Measurements from ENCODE around the gene ATP1A2. TPM values are rescaled to one million over a fixed set of nuclear protein-coding genes. Genes with fewer than 3 reads are reported as not detected.

The ATP1A2 gene
- total and polyA plus RNA-seq, 2 experiments from 2014 or later = 4.9 to 17.7 TPM

GRCh38 chr1:160103658-160104408 lies 11.7 kb upstream of the ATP1A2 start (continued):
- TF ChIP-seq ZNF462 (CRISPR knock-in tag; IDR thresholded peaks at IDR 0.05) (no peak), EZH2 (IDR thresholded peaks at IDR 0.05; ENCODE audit: low read depth, unreplicated experiment) (no peak), ZNF114 (CRISPR knock-in tag; IDR thresholded peaks at IDR 0.05) (no peak), JUNB (IDR thresholded peaks at IDR 0.05; ENCODE audit: unreplicated experiment) (no peak), ETS1 (IDR thresholded peaks at IDR 0.05) (no peak)

- Histone ChIP-seq H3K4me3 (no peak overlapping the region), H3K9me2 (ENCODE audit: insufficient read depth) (peaks cover 9% of the 10 kb centered on the region), H3K27me3 (ENCODE audit: insufficient read depth) (no peaks in the 10 kb centered on the region), H3K27ac (ENCODE audit: low read depth) (no peak overlapping the region), H3K4me2 (no peak overlapping the region), H2AFZ (peak overlapping the region; percentile 87), H4K20me1 (replicated peaks; ENCODE audit: insufficient read depth) (no peaks in the 10 kb centered on the region), H3K36me3 (ENCODE audit: insufficient read depth) (no peaks in the 10 kb centered on the region), H3F3A (replicated peaks; ENCODE audit: low read depth) (0 out of 2 replicates have a peak, but pooled peaks cover 9% of the 10 kb centered on the region), H3K4me1 (ENCODE audit: insufficient read depth) (peaks cover 22% of the 10 kb centered on the region), H3K79me2 (replicated peaks; ENCODE audit: insufficient read depth) (no peaks in the 10 kb centered on the region)
- no peak for ATAC-seq
- Mint-ChIP-seq H3K36me3 (ENCODE audit: low read depth) (no peaks in the 10 kb centered on the region), H3K9me3 (no peaks in the 10 kb centered on the region), H3K4me3 (no peak overlapping the region), H3K4me1 (peaks cover 41% of the 10 kb centered on the region), H3K27ac (no peak overlapping the region), H3K27me3 (ENCODE audit: insufficient read depth, low read depth, poor library complexity) (peaks cover 10% of the 10 kb centered on the region)
- no peak for DNase-seq (ENCODE audit: low spot score)
- TF ChIP-seq STAT1 (IDR thresholded peaks at IDR 0.05; ENCODE audit: unreplicated experiment) (no peak), ETS1 (IDR thresholded peaks at IDR 0.05) (no peak), ZNF462 (CRISPR knock-in tag; IDR thresholded peaks at IDR 0.05) (no peak)
These were observed 11.1 kb upstream of the ATP1A2 start for GRCh38 chr1:160104486-160104885.
